ENCODE results near the gene KIRREL3. TPM values are rescaled to one million over a fixed set of nuclear protein-coding genes. Genes with fewer than 3 reads are reported as not detected.

KIRREL3 gene
- total and polyA plus RNA-seq, 9 donors, result 0.25 to 5.3 (median 0.48) TPM

DNA sequence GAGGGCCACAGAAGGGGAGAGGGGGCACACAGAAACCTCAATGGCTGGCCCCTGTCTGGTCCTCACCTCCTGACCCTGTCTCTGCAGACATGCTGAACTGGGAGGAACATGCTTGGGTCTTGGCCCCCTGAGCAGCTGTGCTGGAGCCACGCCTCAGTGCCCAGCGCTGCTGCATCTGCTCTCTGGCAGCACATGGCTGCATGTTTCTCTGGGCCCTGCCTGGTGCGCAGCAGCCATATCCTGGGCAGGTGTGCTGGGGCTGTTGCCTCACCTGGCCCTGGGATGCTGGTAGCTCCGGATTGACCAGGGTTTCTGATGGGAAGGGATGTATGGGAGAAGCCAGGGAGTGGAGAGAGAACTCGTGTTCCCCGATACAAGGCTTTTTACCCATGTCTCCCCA, 397.1 kb downstream of the KIRREL3 start:
- Histone ChIP-seq H3K4me3 (no peak overlapping the region), H3K36me3 (no peaks in the 10 kb centered on the region), H3K4me1 (ENCODE audit: insufficient read depth) (no peaks in the 10 kb centered on the region), H3K9me3 (no peaks in the 10 kb centered on the region), H3K27me3 (no peaks in the 10 kb centered on the region), H3K27ac (no peak overlapping the region)
- intact Hi-C loops (cut with DNase I), result no loop called here
- TF ChIP-seq POLR2A (IDR thresholded peaks at IDR 0.05), result no peak
- TF ChIP-seq CTCF (IDR thresholded peaks at IDR 0.05), result no peak
- TF ChIP-seq EP300 (IDR thresholded peaks at IDR 0.05), result no peak
- WGBS, 3 donors, result 83 to 94% (median 84%) methylated on average over 6 of the region's 6 CpGs
- no peak for DNase-seq

- Histone ChIP-seq H3K9me3 (no peaks in the 10 kb centered on the region), H3K4me3 (no peak overlapping the region), H3K27me3 (no peaks in the 10 kb centered on the region), H3K4me1 (ENCODE audit: insufficient read depth) (no peaks in the 10 kb centered on the region), H3K36me3 (no peaks in the 10 kb centered on the region), H3K27ac (no peak overlapping the region)
- WGBS, 3 donors, result 61 to 72% (median 69%) methylated on average over 6 of the region's 6 CpGs
- DNase-seq, result no peak
- intact Hi-C loops (cut with DNase I), result no loop called here
- TF ChIP-seq CTCF (IDR thresholded peaks at IDR 0.05) (no peak), POLR2A (IDR thresholded peaks at IDR 0.05) (no peak), EP300 (IDR thresholded peaks at IDR 0.05) (no peak)
Measured at GRCh38 chr11:126602993-126603392, 397.6 kb downstream of the KIRREL3 start.

GRCh38 chr11:126602349-126602940, 398.1 kb downstream of the KIRREL3 start:
- H3K27ac ChIP-seq, result no peak overlapping the region

DNA sequence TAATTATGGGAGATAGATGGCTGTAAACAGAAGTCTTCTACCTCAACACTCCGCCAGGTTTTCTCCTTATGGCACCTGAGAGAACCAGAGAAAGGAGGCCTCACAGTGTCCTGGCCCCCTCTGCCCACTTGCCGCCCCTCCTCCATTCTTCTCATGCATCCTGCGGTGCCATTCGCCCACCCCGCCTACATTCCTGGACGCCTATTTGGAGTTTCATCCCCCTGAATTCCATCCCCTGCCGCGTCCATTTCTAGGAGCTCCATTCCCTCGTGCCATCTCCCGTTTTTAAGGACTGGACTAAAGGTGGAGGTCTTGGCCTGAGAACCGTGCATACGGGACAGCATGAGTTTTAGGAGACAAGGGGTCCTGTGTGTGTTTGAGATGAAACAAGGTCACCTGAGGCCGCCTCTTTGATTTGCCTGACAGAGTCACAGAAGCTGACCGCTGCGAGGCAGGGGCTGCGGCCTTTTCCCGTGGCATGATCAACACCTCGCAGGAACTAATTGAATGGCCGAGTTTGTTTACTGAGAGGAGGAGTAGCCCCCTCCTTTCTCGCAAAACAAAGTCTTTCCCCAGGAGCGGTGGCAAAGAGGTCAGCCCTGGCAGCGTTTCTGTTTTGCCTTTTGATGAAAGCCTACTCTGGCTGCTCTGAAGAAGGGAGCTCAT, 398.9 kb downstream of the KIRREL3 start:
- Histone ChIP-seq H3K4me1 (ENCODE audit: insufficient read depth) (no peaks in the 10 kb centered on the region), H3K4me3 (no peak overlapping the region), H3K36me3 (no peaks in the 10 kb centered on the region), H3K27ac (no peak overlapping the region), H3K27me3 (no peaks in the 10 kb centered on the region), H3K9me3 (no peaks in the 10 kb centered on the region)
- DNase-seq, result no peak
- TF ChIP-seq EP300 (IDR thresholded peaks at IDR 0.05) (no peak), POLR2A (IDR thresholded peaks at IDR 0.05) (no peak), CTCF (IDR thresholded peaks at IDR 0.05) (no peak)
- WGBS, 3 donors, result 72 to 76% (median 76%) methylated on average over 22 of the region's 22 CpGs
- intact Hi-C loops (cut with DNase I), result no loop called here

More at GRCh38 chr11:126602349-126602940, 398.1 kb downstream of the KIRREL3 start:
- H3K27me3 ChIP-seq, result no peaks in the 10 kb centered on the region
- H3K4me1 ChIP-seq (ENCODE audit: insufficient read depth), result no peaks in the 10 kb centered on the region
- TF ChIP-seq EP300 (IDR thresholded peaks at IDR 0.05) (no peak), CTCF (IDR thresholded peaks at IDR 0.05) (no peak)
- 76 to 86% (median 81%) methylated on average over 12 of the region's 12 CpGs for WGBS, 3 donors
- no peaks in the 10 kb centered on the region for H3K36me3 ChIP-seq
- H3K9me3 ChIP-seq, result no peaks in the 10 kb centered on the region
- no peak for DNase-seq
- intact Hi-C loops (cut with DNase I), result no loop called here
- H3K4me3 ChIP-seq, result no peak overlapping the region

Data from ovary (tissue), 9 donors.